ENCODE data around the gene BCL3. TPM values are rescaled to one million over a fixed set of nuclear protein-coding genes. Genes with fewer than 3 reads are reported as not detected.
"Not testable (repeated sequence)": the region's sequence is repeated elsewhere in the genome, so short reads cannot be mapped to it uniquely, and the experiment has no call there.

Gene BCL3
- polyA plus RNA-seq, 1 of the 3 experiments (the other 2 are of a cell fraction), result 19.2 TPM

- H4K20me1 ChIP-seq (ENCODE audit: insufficient read depth), result no peaks in the 10 kb centered on the region
- ChIA-PET POLR2A (interaction anchor here (0.8 kb wide), 1 partner anchor 47 kb away, joined by 3 read pairs; no protein-coding TSS in a partner anchor), CTCF (interaction anchor here (0.5 to 17.6 kb wide), 46 partner anchors 9 to 206 kb away, joined by 3 to 598 read pairs (median 6); partner anchors contain the start of gene BCAM)
- no peaks in the 10 kb centered on the region for H3K36me3 ChIP-seq (replicated peaks in 1 of 2; ENCODE audit: control insufficient read depth in 1 of 2, insufficient read depth in 2 of 2, low read length in 1 of 2)
- H3K9me2 ChIP-seq, result no peaks in the 10 kb centered on the region
- peaks cover 0 to 6% of the 10 kb centered on the region in 2 experiments; a peak in 1 of 4 replicates for H3K4me1 ChIP-seq (ENCODE audit: control insufficient read depth in 1 of 2, insufficient read depth in 2 of 2, low read depth in 1 of 2, low read length in 1 of 2)
- H3F3A ChIP-seq (replicated peaks; ENCODE audit: insufficient read depth), result peaks cover 12% of the 10 kb centered on the region
- H3K4me2 ChIP-seq, result peak overlapping the region; percentile 62
- WGBS (ENCODE audit: low lambda C conversion rate), result 11% methylated on average over 15 of the region's 15 CpGs
- peak overlapping the region; percentile 82 for H2AFZ ChIP-seq (ENCODE audit: low read depth)
- peak; percentile 94 for DNase-seq
- no peak overlapping the region; a peak in 1 of 4 replicates for H3K4me3 ChIP-seq (ENCODE audit: low read depth in 2 of 2, low read length in 1 of 2)
- H3K27me3 ChIP-seq (ENCODE audit: insufficient read depth), result no peaks in the 10 kb centered on the region
- H3K27ac ChIP-seq (ENCODE audit: low read depth in 2 of 2, low read length in 1 of 2), result no peak overlapping the region
- no peaks in the 10 kb centered on the region for H3K79me2 ChIP-seq (ENCODE audit: insufficient read depth)
- no peak overlapping the region for H3K9ac ChIP-seq
- no peak for TF ChIP-seq USF1 (IDR thresholded peaks at IDR 0.05; ENCODE audit: borderline replicate concordance, low read depth)
- peak; percentile 93 for TF ChIP-seq SMC3 (IDR thresholded peaks at IDR 0.05; ENCODE audit: low read depth, low read length)
- peak; percentile 87 for TF ChIP-seq CTCF (IDR thresholded peaks at IDR 0.05)
- TF ChIP-seq RAD21 (IDR thresholded peaks at IDR 0.05; ENCODE audit: low read length), result peak; percentile 94
- H3K9me3 ChIP-seq, result no peaks in the 10 kb centered on the region
Measured at GRCh38 chr19:44770550-44771257, 22.2 kb downstream of the BCL3 start.

DNA sequence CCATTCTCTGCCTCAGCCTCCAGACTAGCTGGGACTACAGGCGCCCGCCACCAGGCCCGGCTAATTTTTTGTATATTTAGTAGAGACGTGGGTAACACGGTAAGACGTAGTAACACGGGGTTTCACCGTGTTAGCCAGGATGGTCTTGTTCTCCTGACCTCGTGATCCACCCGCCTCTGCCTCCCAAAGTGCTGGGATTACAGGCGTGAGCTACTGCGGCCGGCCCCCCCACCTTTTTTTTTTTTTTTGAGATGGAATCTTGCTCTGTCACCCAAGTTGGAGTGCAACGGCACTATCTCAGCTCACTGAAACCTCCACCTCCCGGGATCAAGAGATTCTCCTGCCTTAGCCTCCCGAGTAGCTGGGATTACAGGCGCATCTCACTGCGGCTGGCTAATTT lies 23.6 kb downstream of the BCL3 start:
- H3K27ac ChIP-seq (ENCODE audit: low read depth in 2 of 2, low read length in 1 of 2); POLR2A ChIA-PET; H3K27me3 ChIP-seq (ENCODE audit: insufficient read depth); H3K9ac ChIP-seq; DNase-seq; H3K36me3 ChIP-seq (replicated peaks in 1 of 2; ENCODE audit: control insufficient read depth in 1 of 2, insufficient read depth in 2 of 2, low read length in 1 of 2); H3K79me2 ChIP-seq (ENCODE audit: insufficient read depth); H2AFZ ChIP-seq (ENCODE audit: low read depth); H3K4me2 ChIP-seq; H3K4me3 ChIP-seq (ENCODE audit: low read depth in 2 of 2, low read length in 1 of 2); H3K4me1 ChIP-seq (ENCODE audit: control insufficient read depth in 1 of 2, insufficient read depth in 2 of 2, low read depth in 1 of 2, low read length in 1 of 2); H3K9me3 ChIP-seq; H3K9me2 ChIP-seq; H4K20me1 ChIP-seq (ENCODE audit: insufficient read depth): not testable (repeated sequence)
- CTCF ChIA-PET, result interaction anchor here (0.5 to 17.6 kb wide), 10 partner anchors 8 to 211 kb away, joined by 3 to 598 read pairs (median 24); no protein-coding TSS in a partner anchor
- WGBS (ENCODE audit: low lambda C conversion rate), result 67% methylated on average over 18 of the region's 18 CpGs
- peaks cover 12% of the 10 kb centered on the region for H3F3A ChIP-seq (replicated peaks; ENCODE audit: insufficient read depth)

GRCh38 chr19:44772959-44773358 lies 24.5 kb downstream of the BCL3 start:
- no peak overlapping the region for H3K27ac ChIP-seq (ENCODE audit: low read depth in 2 of 2, low read length in 1 of 2)
- peaks cover 11% of the 10 kb centered on the region for H3F3A ChIP-seq (replicated peaks; ENCODE audit: insufficient read depth)
- no peaks in the 10 kb centered on the region for H3K36me3 ChIP-seq (replicated peaks in 1 of 2; ENCODE audit: control insufficient read depth in 1 of 2, insufficient read depth in 2 of 2, low read length in 1 of 2)
- peaks cover 0 to 6% of the 10 kb centered on the region in 2 experiments; a peak in 1 of 4 replicates for H3K4me1 ChIP-seq (ENCODE audit: control insufficient read depth in 1 of 2, insufficient read depth in 2 of 2, low read depth in 1 of 2, low read length in 1 of 2)
- WGBS (ENCODE audit: low lambda C conversion rate), result 62% methylated on average over 3 of the region's 3 CpGs
- H3K9me2 ChIP-seq, result no peaks in the 10 kb centered on the region
- no peak for DNase-seq
- ChIA-PET POLR2A (interaction anchor here (0.6 kb wide), 1 partner anchor 84 kb away, joined by 4 read pairs; no protein-coding TSS in a partner anchor), CTCF (interaction anchor here (1.2 to 17.6 kb wide), 4 partner anchors 10 to 202 kb away, joined by 3 to 598 read pairs (median 40); no protein-coding TSS in a partner anchor)
- no peak overlapping the region for H3K9ac ChIP-seq
- H4K20me1 ChIP-seq (ENCODE audit: insufficient read depth), result no peaks in the 10 kb centered on the region
- 0 out of 2 replicates have a peak overlapping the region, but pooled peaks have one; percentile 21 for H2AFZ ChIP-seq (ENCODE audit: low read depth)
- H3K4me3 ChIP-seq (ENCODE audit: low read depth in 2 of 2, low read length in 1 of 2), result no peak overlapping the region
- no peaks in the 10 kb centered on the region for H3K9me3 ChIP-seq
- H3K27me3 ChIP-seq (ENCODE audit: insufficient read depth), result no peaks in the 10 kb centered on the region
- no peaks in the 10 kb centered on the region for H3K79me2 ChIP-seq (ENCODE audit: insufficient read depth)
- no peak overlapping the region for H3K4me2 ChIP-seq
- TF ChIP-seq EZH2phosphoT487 (IDR thresholded peaks at IDR 0.05; ENCODE audit: borderline replicate concordance, low read depth) (no peak), ELF1 (IDR thresholded peaks at IDR 0.05) (no peak), SMC3 (IDR thresholded peaks at IDR 0.05; ENCODE audit: low read depth, low read length) (no peak), RFX5 (IDR thresholded peaks at IDR 0.05; ENCODE audit: low read length) (no peak), TCF12 (IDR thresholded peaks at IDR 0.05) (no peak), SIN3A (IDR thresholded peaks at IDR 0.05; ENCODE audit: borderline replicate concordance, low read depth, low read length) (no peak), USF1 (IDR thresholded peaks at IDR 0.05; ENCODE audit: borderline replicate concordance, low read depth) (no peak)

Data from SK-N-SH (cell line).